ENCODE data around the gene DEFB114.

DEFB114 gene

GRCh38 chr6:49929340-49929739 is 34.6 kb downstream of the DEFB114 start:
- H3K27me3 ChIP-seq (ENCODE audit: insufficient read depth, low read length): no peaks in the 10 kb centered on the region
- no peak overlapping the region for H2AFZ ChIP-seq (ENCODE audit: low read depth, low read length)
- H3K4me1 ChIP-seq (ENCODE audit: insufficient read depth, low read length): no peaks in the 10 kb centered on the region
- no peak overlapping the region for H3K4me3 ChIP-seq (ENCODE audit: low read length)
- no peaks in the 10 kb centered on the region for H3K36me3 ChIP-seq (ENCODE audit: insufficient read depth, low read length)
- no peaks in the 10 kb centered on the region for H3K9me3 ChIP-seq (ENCODE audit: low read length)

- Histone ChIP-seq H3K4me3 (ENCODE audit: low read length) (no peak overlapping the region), H3K36me3 (ENCODE audit: insufficient read depth, low read length) (no peaks in the 10 kb centered on the region), H3K4me1 (ENCODE audit: insufficient read depth, low read length) (no peaks in the 10 kb centered on the region), H3K27me3 (ENCODE audit: insufficient read depth, low read length) (no peaks in the 10 kb centered on the region), H2AFZ (ENCODE audit: low read depth, low read length) (no peak overlapping the region), H3K9me3 (ENCODE audit: low read length) (no peaks in the 10 kb centered on the region)
Observed at GRCh38 chr6:49923826-49924225, 40.1 kb downstream of the DEFB114 start.

GRCh38 chr6:49919935-49920644 is 43.9 kb downstream of the DEFB114 start:
- Histone ChIP-seq H3K36me3 (ENCODE audit: insufficient read depth, low read length) (no peaks in the 10 kb centered on the region), H3K4me3 (ENCODE audit: low read length) (no peak overlapping the region), H3K27me3 (ENCODE audit: insufficient read depth, low read length) (no peaks in the 10 kb centered on the region), H3K4me1 (ENCODE audit: insufficient read depth, low read length) (no peaks in the 10 kb centered on the region), H2AFZ (ENCODE audit: low read depth, low read length) (no peak overlapping the region), H3K9me3 (ENCODE audit: low read length) (no peaks in the 10 kb centered on the region)

GRCh38 chr6:49919261-49919660 is 44.7 kb downstream of the DEFB114 start:
- Histone ChIP-seq H3K36me3 (ENCODE audit: insufficient read depth, low read length) (no peaks in the 10 kb centered on the region), H3K4me1 (ENCODE audit: insufficient read depth, low read length) (no peaks in the 10 kb centered on the region), H3K9me3 (ENCODE audit: low read length) (no peaks in the 10 kb centered on the region), H2AFZ (ENCODE audit: low read depth, low read length) (no peak overlapping the region), H3K27me3 (ENCODE audit: insufficient read depth, low read length) (no peaks in the 10 kb centered on the region), H3K4me3 (ENCODE audit: low read length) (no peak overlapping the region)

GRCh38 chr6:49918787-49919186 is 45.2 kb downstream of the DEFB114 start:
- no peaks in the 10 kb centered on the region for H3K27me3 ChIP-seq (ENCODE audit: insufficient read depth, low read length)
- no peak overlapping the region for H2AFZ ChIP-seq (ENCODE audit: low read depth, low read length)
- no peaks in the 10 kb centered on the region for H3K9me3 ChIP-seq (ENCODE audit: low read length)
- H3K4me1 ChIP-seq (ENCODE audit: insufficient read depth, low read length): no peaks in the 10 kb centered on the region
- H3K4me3 ChIP-seq (ENCODE audit: low read length): no peak overlapping the region
- no peaks in the 10 kb centered on the region for H3K36me3 ChIP-seq (ENCODE audit: insufficient read depth, low read length)

- Histone ChIP-seq H3K9me3 (ENCODE audit: low read length) (no peaks in the 10 kb centered on the region), H3K27me3 (ENCODE audit: insufficient read depth, low read length) (no peaks in the 10 kb centered on the region), H3K4me3 (ENCODE audit: low read length) (no peak overlapping the region), H2AFZ (ENCODE audit: low read depth, low read length) (no peak overlapping the region), H3K4me1 (ENCODE audit: insufficient read depth, low read length) (no peaks in the 10 kb centered on the region), H3K36me3 (ENCODE audit: insufficient read depth, low read length) (no peaks in the 10 kb centered on the region)
Observed at GRCh38 chr6:49915035-49915434, 48.9 kb downstream of the DEFB114 start.

- Histone ChIP-seq H3K27me3 (ENCODE audit: insufficient read depth, low read length) (no peaks in the 10 kb centered on the region), H3K9me3 (ENCODE audit: low read length) (no peaks in the 10 kb centered on the region), H3K4me3 (ENCODE audit: low read length) (no peak overlapping the region), H2AFZ (ENCODE audit: low read depth, low read length) (no peak overlapping the region), H3K36me3 (ENCODE audit: insufficient read depth, low read length) (no peaks in the 10 kb centered on the region), H3K4me1 (ENCODE audit: insufficient read depth, low read length) (no peaks in the 10 kb centered on the region)
Observed at GRCh38 chr6:49913636-49914375, 50.2 kb downstream of the DEFB114 start.

- no peak overlapping the region for H2AFZ ChIP-seq (ENCODE audit: low read depth, low read length)
Observed at GRCh38 chr6:49912196-49912595, 51.8 kb downstream of the DEFB114 start.

GRCh38 chr6:49911252-49911651 is 52.7 kb downstream of the DEFB114 start:
- H3K4me3 ChIP-seq (ENCODE audit: low read length): no peak overlapping the region
- no peaks in the 10 kb centered on the region for H3K9me3 ChIP-seq (ENCODE audit: low read length)
- H3K4me1 ChIP-seq (ENCODE audit: insufficient read depth, low read length): no peaks in the 10 kb centered on the region
- H3K36me3 ChIP-seq (ENCODE audit: insufficient read depth, low read length): no peaks in the 10 kb centered on the region
- H2AFZ ChIP-seq (ENCODE audit: low read depth, low read length): no peak overlapping the region
- H3K27me3 ChIP-seq (ENCODE audit: insufficient read depth, low read length): no peaks in the 10 kb centered on the region

More at GRCh38 chr6:49912196-49912595, 51.8 kb downstream of the DEFB114 start:
- H3K4me3 ChIP-seq (ENCODE audit: low read length): no peak overlapping the region
- H3K4me1 ChIP-seq (ENCODE audit: insufficient read depth, low read length): no peaks in the 10 kb centered on the region
- H3K9me3 ChIP-seq (ENCODE audit: low read length): no peaks in the 10 kb centered on the region
- H3K36me3 ChIP-seq (ENCODE audit: insufficient read depth, low read length): no peaks in the 10 kb centered on the region
- H3K27me3 ChIP-seq (ENCODE audit: insufficient read depth, low read length): no peaks in the 10 kb centered on the region
